ENCODE measurements around the gene DDA1.

DNA sequence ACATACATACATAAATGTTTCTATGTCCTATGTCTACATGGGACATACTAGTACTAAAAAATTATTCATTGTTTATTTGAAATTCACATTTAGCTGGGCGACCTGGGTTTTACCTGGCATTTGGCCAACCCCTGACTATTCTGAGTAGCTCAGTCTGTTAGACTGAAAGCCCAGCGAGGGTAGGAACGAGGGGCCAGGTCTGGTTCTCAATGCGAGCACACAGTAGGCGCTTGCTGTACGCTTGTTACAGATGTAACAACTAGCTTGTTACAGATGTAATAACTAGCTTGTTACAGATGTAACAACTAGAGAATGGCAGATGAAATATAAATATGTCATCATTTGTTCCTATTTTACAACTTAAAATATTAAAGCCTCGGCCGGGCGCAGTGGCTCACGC is 26.2 kb downstream of the DDA1 start:
- TF ChIP-seq EZH2 (IDR thresholded peaks at IDR 0.05) (no peak), POLR2AphosphoS5 (IDR thresholded peaks at IDR 0.05; ENCODE audit: borderline replicate concordance, low read depth, low read length) (no peak), FOXP2 (optimal IDR thresholded peaks at IDR 0.05; ENCODE audit: control extremely low read depth, extremely low read length, insufficient read depth) (no peak)

All from SK-N-MC (cell line).